T-helper 17 cell (primary cell): ENCODE data around the gene RHOF. TPM values are rescaled to one million over a fixed set of nuclear protein-coding genes. Genes with fewer than 3 reads are reported as not detected.
A peak's percentile ranks its signal among the peaks of the same experiment; 100 is the strongest.

Experiments
- ATAC-seq: fragments of 150-1000 bp; cut with Tn5 transposase; 2 replicates; pipeline ENCODE4 v1.10.0; 2021; ENCODE audit warnings: mild to moderate bottlenecking, moderate library complexity
- DNase-seq, 3 donors: peaks; one replicate each; pipeline versions ENCODE4 v3.0.0 to v3.0.0-alpha.2; 2020 to 2021
- H3K9me3 ChIP-seq: one replicate; pipeline ENCODE4 v1.7.0; 2013; ENCODE audit warnings: low read length, mild to moderate bottlenecking; ENCODE audit not compliant: control insufficient read depth, poor library complexity, severe bottlenecking
- H3K27ac Mint-ChIP-seq: one replicate; pipeline ENCODE4 v1.8.0; 2022; ENCODE audit warnings: mild to moderate bottlenecking, moderate library complexity, mixed read lengths
- H3K27me3 Mint-ChIP-seq: one replicate; pipeline ENCODE4 v1.8.0; 2022; ENCODE audit warnings: mixed read lengths
- H3K36me3 Mint-ChIP-seq: one replicate; pipeline ENCODE4 v1.8.0; 2022; ENCODE audit warnings: low read depth, mixed read lengths
- H3K4me1 Mint-ChIP-seq: one replicate; pipeline ENCODE4 v1.8.0; 2022; ENCODE audit warnings: mild to moderate bottlenecking, mixed read lengths
- H3K4me3 Mint-ChIP-seq: one replicate; pipeline ENCODE4 v1.8.0; 2022; ENCODE audit warnings: mild to moderate bottlenecking, moderate library complexity, mixed read lengths
- total RNA-seq, 4 donors: library from RNA in 2 of 4; stranded (reverse) in 2 of 4; gene quantifications; one replicate each; pipeline ENCODE4 v1.2.3 and lab custom pipeline; 2022 to 2026

The RHOF gene, protein sequence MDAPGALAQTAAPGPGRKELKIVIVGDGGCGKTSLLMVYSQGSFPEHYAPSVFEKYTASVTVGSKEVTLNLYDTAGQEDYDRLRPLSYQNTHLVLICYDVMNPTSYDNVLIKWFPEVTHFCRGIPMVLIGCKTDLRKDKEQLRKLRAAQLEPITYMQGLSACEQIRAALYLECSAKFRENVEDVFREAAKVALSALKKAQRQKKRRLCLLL
- total RNA-seq = 100 to 1,000 TPM; 121 to 122 TPM
- 85.3 to 98.7 reads per million in 2 donors for total RNA-seq (lab: John Stamatoyannopoulos, UW)

GRCh38 chr12:121793440-121793837, at the start of gene RHOF:
Gene RHOF, minus strand, starts transcription at chr12:121793688. Its CDS starts 55 bp downstream, at chr12:121793633.
- peaks cover 4% of the 10 kb centered on the region for H3K36me3 Mint-ChIP-seq
- H3K27me3 Mint-ChIP-seq = no peaks in the 10 kb centered on the region
- no peaks in the 10 kb centered on the region for H3K9me3 ChIP-seq
- ATAC-seq (peak; percentile 9), DNase-seq (peak in 2 of 3 donors; percentile 38 to 66)
- peak within 1 kb of the TSS; percentile 100 for H3K27ac Mint-ChIP-seq
- peak within 1 kb of the TSS; percentile 98 for H3K4me3 Mint-ChIP-seq
- H3K4me1 Mint-ChIP-seq = peaks cover 50% of the 10 kb centered on the region

GRCh38 chr12:121839993-121840761, 46.7 kb upstream of the RHOF start:
- no peaks in the 10 kb centered on the region for H3K9me3 ChIP-seq
- peak overlapping the region; percentile 80 for H3K27ac Mint-ChIP-seq
- peak overlapping the region; percentile 96 for H3K4me3 Mint-ChIP-seq
- no peaks in the 10 kb centered on the region for H3K36me3 Mint-ChIP-seq
- DNase-seq (no peak), ATAC-seq (no peak)
- H3K27me3 Mint-ChIP-seq = no peaks in the 10 kb centered on the region
- H3K4me1 Mint-ChIP-seq = peaks cover 16% of the 10 kb centered on the region

- Mint-ChIP-seq H3K4me1 (peaks cover 16% of the 10 kb centered on the region), H3K36me3 (no peaks in the 10 kb centered on the region), H3K4me3 (peak overlapping the region; percentile 96), H3K27me3 (no peaks in the 10 kb centered on the region), H3K27ac (peak overlapping the region; percentile 80)
- ATAC-seq (peak; percentile 98), DNase-seq (peak; percentile 99 to 100 (median 100))
- no peaks in the 10 kb centered on the region for H3K9me3 ChIP-seq
These were observed 45.9 kb upstream of the RHOF start for GRCh38 chr12:121839106-121839992.

- Mint-ChIP-seq H3K27me3 (no peaks in the 10 kb centered on the region), H3K4me1 (peaks cover 14% of the 10 kb centered on the region), H3K4me3 (no peak overlapping the region), H3K27ac (no peak overlapping the region), H3K36me3 (no peaks in the 10 kb centered on the region)
- ATAC-seq (no peak), DNase-seq (no peak)
- no peaks in the 10 kb centered on the region for H3K9me3 ChIP-seq
These were observed 44.6 kb upstream of the RHOF start for GRCh38 chr12:121838126-121838525.

DNA sequence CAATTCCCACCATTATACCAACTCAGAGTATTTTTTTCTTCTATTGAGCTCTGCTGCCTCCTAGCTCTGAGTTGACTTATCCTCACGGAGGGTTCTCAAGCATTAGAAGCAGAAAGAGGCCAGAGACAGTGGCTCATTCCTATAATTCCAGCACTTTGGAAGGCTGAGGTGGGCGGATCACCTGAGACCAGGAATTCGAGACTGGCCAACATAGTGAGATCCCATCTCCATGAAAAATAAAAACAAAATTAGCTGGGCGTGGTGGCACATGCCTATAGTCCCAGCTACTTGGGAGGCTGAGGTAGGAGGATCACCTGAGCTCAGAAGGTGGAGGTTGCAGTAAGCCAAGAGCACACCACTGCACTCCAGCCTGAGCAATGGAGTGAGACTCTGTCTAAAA, 44.2 kb upstream of the RHOF start:
- no peak for ATAC-seq
- H3K27me3 Mint-ChIP-seq = no peaks in the 10 kb centered on the region
- H3K27ac Mint-ChIP-seq = peak overlapping the region; percentile 72
- no peak for DNase-seq
- no peaks in the 10 kb centered on the region for H3K36me3 Mint-ChIP-seq
- peaks cover 13% of the 10 kb centered on the region for H3K4me1 Mint-ChIP-seq
- H3K4me3 Mint-ChIP-seq = no peak overlapping the region
- H3K9me3 ChIP-seq = no peaks in the 10 kb centered on the region

GRCh38 chr12:121831571-121832245, 38.2 kb upstream of the RHOF start:
- no peaks in the 10 kb centered on the region for H3K9me3 ChIP-seq
- DNase-seq (no peak), ATAC-seq (no peak)
- peak overlapping the region; percentile 19 for H3K4me3 Mint-ChIP-seq
- no peaks in the 10 kb centered on the region for H3K27me3 Mint-ChIP-seq
- H3K36me3 Mint-ChIP-seq = peaks cover 13% of the 10 kb centered on the region
- peaks cover 9% of the 10 kb centered on the region for H3K4me1 Mint-ChIP-seq
- H3K27ac Mint-ChIP-seq = peak overlapping the region; percentile 37

DNA sequence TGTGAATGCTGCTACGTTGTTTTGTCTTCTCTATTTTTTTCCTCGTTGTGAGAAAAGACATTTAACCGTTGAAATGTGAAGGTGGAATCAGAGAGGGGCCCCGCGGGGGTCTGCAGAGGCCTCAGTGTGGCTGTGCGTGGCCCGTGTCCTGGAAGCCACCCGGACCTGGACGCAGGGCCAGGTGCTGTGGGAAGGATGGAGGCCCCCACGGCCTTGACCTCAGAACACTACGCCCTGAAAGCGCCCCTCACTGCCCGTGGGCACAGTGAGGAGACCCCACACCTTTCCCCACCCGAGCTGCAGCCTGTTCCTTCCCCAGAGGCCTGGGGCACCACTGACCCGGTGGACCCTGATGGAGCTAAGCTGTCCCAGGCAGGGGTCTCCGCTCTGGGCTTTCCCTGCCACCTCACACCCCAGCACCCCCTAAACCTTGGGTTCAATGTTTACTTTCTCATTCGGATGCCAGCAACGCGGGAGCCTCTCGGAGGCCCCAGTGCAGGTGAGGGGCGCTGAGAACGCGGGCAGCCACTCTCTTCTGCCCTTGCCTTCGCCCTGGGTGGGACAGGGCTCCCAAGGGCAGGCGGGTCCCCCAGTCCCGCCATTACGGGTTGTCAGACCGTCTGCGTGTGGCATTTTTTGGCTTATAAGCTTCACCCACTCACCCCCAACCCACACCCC, 37.2 kb upstream of the RHOF start:
- Mint-ChIP-seq H3K4me1 (peaks cover 14% of the 10 kb centered on the region), H3K36me3 (peaks cover 18% of the 10 kb centered on the region), H3K27ac (peak overlapping the region; percentile 37), H3K4me3 (no peak overlapping the region), H3K27me3 (no peaks in the 10 kb centered on the region)
- no peaks in the 10 kb centered on the region for H3K9me3 ChIP-seq
- ATAC-seq (no peak), DNase-seq (no peak)

- Mint-ChIP-seq H3K4me1 (peaks cover 14% of the 10 kb centered on the region), H3K27ac (peak overlapping the region; percentile 37), H3K36me3 (peaks cover 18% of the 10 kb centered on the region), H3K4me3 (no peak overlapping the region), H3K27me3 (no peaks in the 10 kb centered on the region)
- DNase-seq (no peak), ATAC-seq (no peak)
- no peaks in the 10 kb centered on the region for H3K9me3 ChIP-seq
These were observed 36.6 kb upstream of the RHOF start for GRCh38 chr12:121830134-121830533.

- DNase-seq = no peak
- no peak for ATAC-seq
- no peaks in the 10 kb centered on the region for H3K9me3 ChIP-seq
- Mint-ChIP-seq H3K4me3 (no peak overlapping the region), H3K27ac (peak overlapping the region; percentile 53), H3K4me1 (peaks cover 14% of the 10 kb centered on the region), H3K27me3 (no peaks in the 10 kb centered on the region), H3K36me3 (peaks cover 18% of the 10 kb centered on the region)
These were observed 35.9 kb upstream of the RHOF start for GRCh38 chr12:121829250-121829918.

DNA sequence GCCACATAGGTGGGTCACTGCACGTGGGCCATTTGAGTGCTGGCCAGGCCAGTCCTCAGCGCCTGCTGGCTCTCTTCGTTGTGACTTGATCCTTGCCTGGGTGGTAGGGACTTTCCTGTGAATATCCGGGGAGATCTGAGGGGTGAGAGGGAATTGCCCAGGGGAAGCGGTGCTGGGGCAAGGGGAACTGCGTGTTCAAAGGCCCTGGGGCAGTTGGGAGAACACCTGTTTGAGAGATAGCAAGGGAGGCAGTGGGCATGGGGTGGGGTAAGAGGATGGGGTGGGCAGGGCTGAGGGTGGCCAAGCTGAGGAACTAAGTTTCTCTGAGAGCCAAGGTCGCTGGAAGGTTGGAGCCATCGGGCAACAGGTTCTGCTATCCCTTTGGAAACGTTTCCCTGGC, 35.3 kb upstream of the RHOF start:
- no peaks in the 10 kb centered on the region for H3K9me3 ChIP-seq
- peaks cover 12% of the 10 kb centered on the region for H3K4me1 Mint-ChIP-seq
- H3K27ac Mint-ChIP-seq = peak overlapping the region; percentile 53
- no peak for DNase-seq
- peaks cover 18% of the 10 kb centered on the region for H3K36me3 Mint-ChIP-seq
- no peak for ATAC-seq
- H3K4me3 Mint-ChIP-seq = no peak overlapping the region
- H3K27me3 Mint-ChIP-seq = no peaks in the 10 kb centered on the region

DNA sequence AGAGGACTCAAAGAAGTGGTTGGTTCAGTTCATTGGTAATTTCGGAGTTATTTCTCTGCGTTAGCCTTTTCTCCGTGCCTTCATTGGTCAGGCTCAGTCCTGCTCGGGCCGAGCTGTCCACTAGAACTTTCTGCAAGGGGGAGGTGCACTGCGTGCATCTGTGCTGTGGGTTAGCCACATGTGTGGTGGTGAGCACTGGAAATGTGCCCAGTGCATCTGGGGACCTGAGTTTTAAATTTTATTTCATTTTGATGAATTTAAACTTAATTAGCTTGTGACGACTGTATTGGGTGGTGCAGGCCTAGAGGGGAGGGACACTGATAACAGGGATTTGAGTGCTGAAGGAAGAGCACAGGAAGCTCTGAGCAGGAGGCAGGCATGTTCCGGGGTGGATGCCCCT, 34.8 kb upstream of the RHOF start:
- Mint-ChIP-seq H3K36me3 (peaks cover 18% of the 10 kb centered on the region), H3K27me3 (no peaks in the 10 kb centered on the region), H3K4me3 (peak overlapping the region; percentile 5), H3K4me1 (peaks cover 12% of the 10 kb centered on the region), H3K27ac (no peak overlapping the region)
- DNase-seq = no peak
- ATAC-seq = no peak
- no peaks in the 10 kb centered on the region for H3K9me3 ChIP-seq
